K562 (cell line): ENCODE measurements around the gene CNTROB. TPM values are rescaled to one million over a fixed set of nuclear protein-coding genes. Genes with fewer than 3 reads are reported as not detected.

Experiments
- CHD1 ChIP-seq: fragments of 200-600 bp; sonication (generic); IDR thresholded peaks from one replicate; pipeline ENCODE4 v1.6.1; 2012; ENCODE audit warnings: mild to moderate bottlenecking, moderate library complexity, low read length, inconsistent platforms
- IRF1 ChIP-seq: sonication (generic); formaldehyde crosslinking; IDR thresholded peaks from 2 replicates; pipeline ENCODE4 v1.8.0; 2022; ENCODE audit warnings: missing genetic modification reagents, mild to moderate bottlenecking, borderline replicate concordance
- PPARD ChIP-seq: fragments of 250-450 bp; sonication (Bioruptor Pico); IDR thresholded peaks from 2 replicates; pipeline ENCODE4 v1.8.0; 2022; ENCODE audit warnings: inconsistent platforms, mild to moderate bottlenecking, moderate library complexity
- RB1 ChIP-seq: fragments of 450-650 bp; IDR thresholded peaks from 2 replicates; pipeline ENCODE4 v1.6.1; 2017; ENCODE audit warnings: low read depth, mild to moderate bottlenecking
- TARDBP ChIP-seq: fragments of 450-650 bp; IDR thresholded peaks from 2 replicates; pipeline ENCODE4 v1.6.1; 2016
- ZNF79 ChIP-seq: fragments of 250-450 bp; sonication (Bioruptor Pico); IDR thresholded peaks from 2 replicates; pipeline ENCODE4 v1.4.0; 2020; ENCODE audit warnings: low read depth, mild to moderate bottlenecking, moderate library complexity
- polyA plus RNA-seq, 8 experiments: library from polyadenylated mRNA; depleted of rRNA in 4 of 8; stranded (reverse) in 5 of 8; unstranded in 3 of 8; fragments of >200 nt; fragmentation: Nextera tagmentation in 2 of 8; fragmentation: Illumina TruSeq in 1 of 8; extraction: Ambion mirVana in 2 of 8; extraction: Trizol in 1 of 8; gene quantifications; 2 replicates each; pipeline versions ENCODE4 v1.2.1 to v1.2.3, GENCODE V29; 2011 to 2014; ENCODE audit warnings: inconsistent platforms in 1 of 8, missing spikeins in 1 of 8
- total RNA-seq, 7 experiments: library from RNA; depleted of rRNA in 6 of 7; stranded (reverse); fragments of >200 nt in 6 of 7; fragmentation: Illumina TruSeq in 2 of 7; extraction: Trizol in 2 of 7; gene quantifications; 2 replicates each; pipeline versions ENCODE4 v1.2.1 to v1.2.3, GENCODE V29; 2011 to 2021; ENCODE audit warnings: low replicate concordance in 1 of 7
- TF ChIP-seq, protein P1 (sequence below): fragments of 450-650 bp; IDR thresholded peaks from one replicate; pipeline ENCODE4 v1.6.1; 2018; ENCODE audit warnings: mild to moderate bottlenecking, moderate library complexity; ENCODE audit not compliant: partially characterized antibody
- TF ChIP-seq, protein P2 (sequence below): fragments of 450-650 bp; IDR thresholded peaks from 2 replicates; pipeline ENCODE4 v1.6.1; 2016; ENCODE audit warnings: mild to moderate bottlenecking

Gene CNTROB
- total and polyA plus RNA-seq, 9 of the 15 experiments (the other 6 are each of a cell fraction or from before 2014, with no cell fraction given) = 1.9 to 33.3 (median 23.0) TPM

DNA sequence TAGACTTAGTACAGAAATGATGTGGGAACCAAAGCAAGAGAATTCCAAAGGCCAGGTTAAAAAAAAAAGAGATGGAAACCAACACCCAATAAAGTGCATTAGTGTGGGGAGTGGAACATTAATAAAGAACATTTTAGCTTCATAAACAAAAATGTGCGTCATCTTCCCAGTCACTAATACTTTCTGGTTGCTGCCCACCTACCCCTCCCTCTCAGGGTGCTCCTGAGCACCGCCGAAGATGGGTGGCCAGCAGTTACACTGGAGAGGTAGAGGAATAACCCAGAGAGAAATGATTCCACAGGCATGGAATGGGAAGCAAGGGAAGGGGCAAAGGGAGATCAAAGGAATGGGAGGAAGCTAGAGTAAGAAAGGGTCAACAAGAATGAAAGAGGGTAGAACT is 49.4 kb upstream of the CNTROB start (continued):
- TF ChIP-seq CHD1 (no peak), IRF1 (CRISPR knock-in tag) (no peak), PPARD (no peak), TARDBP (no peak), RB1 (no peak), ZNF79 (CRISPR knock-in tag) (no peak)
- TF ChIP-seq, protein P1, sequence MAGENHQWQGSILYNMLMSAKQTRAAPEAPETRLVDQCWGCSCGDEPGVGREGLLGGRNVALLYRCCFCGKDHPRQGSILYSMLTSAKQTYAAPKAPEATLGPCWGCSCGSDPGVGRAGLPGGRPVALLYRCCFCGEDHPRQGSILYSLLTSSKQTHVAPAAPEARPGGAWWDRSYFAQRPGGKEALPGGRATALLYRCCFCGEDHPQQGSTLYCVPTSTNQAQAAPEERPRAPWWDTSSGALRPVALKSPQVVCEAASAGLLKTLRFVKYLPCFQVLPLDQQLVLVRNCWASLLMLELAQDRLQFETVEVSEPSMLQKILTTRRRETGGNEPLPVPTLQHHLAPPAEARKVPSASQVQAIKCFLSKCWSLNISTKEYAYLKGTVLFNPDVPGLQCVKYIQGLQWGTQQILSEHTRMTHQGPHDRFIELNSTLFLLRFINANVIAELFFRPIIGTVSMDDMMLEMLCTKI = no peak
- TF ChIP-seq, protein P2, sequence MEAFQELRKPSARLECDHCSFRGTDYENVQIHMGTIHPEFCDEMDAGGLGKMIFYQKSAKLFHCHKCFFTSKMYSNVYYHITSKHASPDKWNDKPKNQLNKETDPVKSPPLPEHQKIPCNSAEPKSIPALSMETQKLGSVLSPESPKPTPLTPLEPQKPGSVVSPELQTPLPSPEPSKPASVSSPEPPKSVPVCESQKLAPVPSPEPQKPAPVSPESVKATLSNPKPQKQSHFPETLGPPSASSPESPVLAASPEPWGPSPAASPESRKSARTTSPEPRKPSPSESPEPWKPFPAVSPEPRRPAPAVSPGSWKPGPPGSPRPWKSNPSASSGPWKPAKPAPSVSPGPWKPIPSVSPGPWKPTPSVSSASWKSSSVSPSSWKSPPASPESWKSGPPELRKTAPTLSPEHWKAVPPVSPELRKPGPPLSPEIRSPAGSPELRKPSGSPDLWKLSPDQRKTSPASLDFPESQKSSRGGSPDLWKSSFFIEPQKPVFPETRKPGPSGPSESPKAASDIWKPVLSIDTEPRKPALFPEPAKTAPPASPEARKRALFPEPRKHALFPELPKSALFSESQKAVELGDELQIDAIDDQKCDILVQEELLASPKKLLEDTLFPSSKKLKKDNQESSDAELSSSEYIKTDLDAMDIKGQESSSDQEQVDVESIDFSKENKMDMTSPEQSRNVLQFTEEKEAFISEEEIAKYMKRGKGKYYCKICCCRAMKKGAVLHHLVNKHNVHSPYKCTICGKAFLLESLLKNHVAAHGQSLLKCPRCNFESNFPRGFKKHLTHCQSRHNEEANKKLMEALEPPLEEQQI = no peak
